Fibroblast of lung (primary cell): Measurements from ENCODE around the gene LDB1. TPM values are rescaled to one million over a fixed set of nuclear protein-coding genes. Genes with fewer than 3 reads are reported as not detected.

Experiments used
- DNase-seq, 2 donors: peaks; one replicate each; pipeline versions ENCODE4 v3.0.0 to v3.0.0-alpha.2; 2010; ENCODE audit warnings: low read depth in 2 of 2
- H2AFZ ChIP-seq: 2 replicates; pipeline ENCODE4 v1.5.1; 2012; ENCODE audit warnings: low read length, control low read depth, inconsistent platforms
- H3K27ac ChIP-seq: 2 replicates; pipeline ENCODE4 v1.5.1; 2011; ENCODE audit warnings: low read length, control low read depth; ENCODE audit not compliant: insufficient read depth
- H3K27me3 ChIP-seq: 2 replicates; pipeline ENCODE4 v1.5.1; 2011; ENCODE audit warnings: mild to moderate bottlenecking, low read length; ENCODE audit not compliant: control insufficient read depth, insufficient read depth
- H3K36me3 ChIP-seq: 2 replicates; pipeline ENCODE4 v1.5.1; 2011; ENCODE audit warnings: low read length; ENCODE audit not compliant: control insufficient read depth, insufficient read depth
- H3K4me1 ChIP-seq: 2 replicates; pipeline ENCODE4 v1.5.1; 2011; ENCODE audit warnings: low read length; ENCODE audit not compliant: control insufficient read depth, insufficient read depth; ENCODE audit errors: extremely low read depth
- H3K4me2 ChIP-seq: 2 replicates; pipeline ENCODE4 v1.5.1; 2011; ENCODE audit warnings: low read length, control low read depth; ENCODE audit not compliant: insufficient read depth; ENCODE audit errors: extremely low read depth
- H3K4me3 ChIP-seq, 4 experiments: fragments of 200-600 bp in 1 of 4; sonication (generic) in 1 of 4; replicated peaks in 1 of 4; 2 replicates each; pipeline ENCODE4 v1.5.1; 2011 to 2016; ENCODE audit warnings: low read length in 4 of 4, low read depth in 3 of 4, mild to moderate bottlenecking in 3 of 4, control low read depth in 2 of 4, inconsistent platforms in 1 of 4, mixed read lengths in 1 of 4; ENCODE audit not compliant: insufficient read depth in 1 of 4; ENCODE audit errors: control extremely low read depth in 1 of 4
- H3K79me2 ChIP-seq: 2 replicates; pipeline ENCODE4 v1.5.1; 2012; ENCODE audit warnings: mild to moderate bottlenecking, low read length, inconsistent platforms; ENCODE audit not compliant: control insufficient read depth, insufficient read depth
- H3K9ac ChIP-seq: 2 replicates; pipeline ENCODE4 v1.5.1; 2011; ENCODE audit warnings: mild to moderate bottlenecking, low read length, control low read depth; ENCODE audit not compliant: insufficient read depth
- H3K9me3 ChIP-seq: 2 replicates; pipeline ENCODE4 v1.5.1; 2012; ENCODE audit warnings: low read depth, low read length; ENCODE audit not compliant: control insufficient read depth, insufficient read depth
- H4K20me1 ChIP-seq: 2 replicates; pipeline ENCODE4 v1.5.1; 2011; ENCODE audit warnings: low read length; ENCODE audit not compliant: control insufficient read depth, insufficient read depth; ENCODE audit errors: extremely low read depth
- EZH2 ChIP-seq: IDR thresholded peaks from 2 replicates; pipeline ENCODE4 v1.5.1; 2012; ENCODE audit warnings: low read length, control low read depth, mild to moderate bottlenecking; ENCODE audit errors: missing control alignments
- polyA plus RNA-seq, 2 donors: library from polyadenylated mRNA; depleted of rRNA in 1 of 2; stranded (reverse) in 1 of 2; unstranded in 1 of 2; fragments of >200 nt; gene quantifications; 2 replicates each; pipeline ENCODE4 v1.2.1, GENCODE V29; 2011 to 2012; ENCODE audit warnings: missing spikeins in 1 of 2
- total RNA-seq: library from RNA; depleted of rRNA; stranded (reverse); fragments of >200 nt; gene quantifications from 2 replicates; pipeline ENCODE4 v1.2.1, GENCODE V29; 2014
- TF ChIP-seq, protein P1 (sequence below), 2 donors: IDR thresholded peaks in 1 of 2; conservative IDR thresholded peaks in 1 of 2; 1 replicate in 1 of 2; 2 replicates in 1 of 2; pipeline ENCODE4 v1.5.1; 2011 to 2012; ENCODE audit warnings: low read length in 2 of 2, control low read depth in 1 of 2, inconsistent platforms in 1 of 2, low read depth in 1 of 2, mild to moderate bottlenecking in 1 of 2

The LDB1 gene
- total and polyA plus RNA-seq, 2 donors (not counting 1 experiment from before 2014, with no cell fraction given) = 45.1 to 50.6 TPM

- no peaks in the 10 kb centered on the region for H3K27me3 ChIP-seq
- H3K9ac ChIP-seq = no peak overlapping the region
- no peak overlapping the region for H3K4me3 ChIP-seq
- no peak overlapping the region for H3K27ac ChIP-seq
- no peak for DNase-seq
- no peaks in the 10 kb centered on the region for H3K9me3 ChIP-seq
- H3K4me1 ChIP-seq = peaks cover 10% of the 10 kb centered on the region
- peaks cover 1% of the 10 kb centered on the region for H3K36me3 ChIP-seq
- TF ChIP-seq, protein P1, sequence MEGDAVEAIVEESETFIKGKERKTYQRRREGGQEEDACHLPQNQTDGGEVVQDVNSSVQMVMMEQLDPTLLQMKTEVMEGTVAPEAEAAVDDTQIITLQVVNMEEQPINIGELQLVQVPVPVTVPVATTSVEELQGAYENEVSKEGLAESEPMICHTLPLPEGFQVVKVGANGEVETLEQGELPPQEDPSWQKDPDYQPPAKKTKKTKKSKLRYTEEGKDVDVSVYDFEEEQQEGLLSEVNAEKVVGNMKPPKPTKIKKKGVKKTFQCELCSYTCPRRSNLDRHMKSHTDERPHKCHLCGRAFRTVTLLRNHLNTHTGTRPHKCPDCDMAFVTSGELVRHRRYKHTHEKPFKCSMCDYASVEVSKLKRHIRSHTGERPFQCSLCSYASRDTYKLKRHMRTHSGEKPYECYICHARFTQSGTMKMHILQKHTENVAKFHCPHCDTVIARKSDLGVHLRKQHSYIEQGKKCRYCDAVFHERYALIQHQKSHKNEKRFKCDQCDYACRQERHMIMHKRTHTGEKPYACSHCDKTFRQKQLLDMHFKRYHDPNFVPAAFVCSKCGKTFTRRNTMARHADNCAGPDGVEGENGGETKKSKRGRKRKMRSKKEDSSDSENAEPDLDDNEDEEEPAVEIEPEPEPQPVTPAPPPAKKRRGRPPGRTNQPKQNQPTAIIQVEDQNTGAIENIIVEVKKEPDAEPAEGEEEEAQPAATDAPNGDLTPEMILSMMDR (conservative IDR thresholded peaks at IDR 0.05 in 1 of 2, IDR thresholded peaks at IDR 0.05 in 1 of 2; ENCODE audit: low read depth in 1 of 2, low read length in 2 of 2) = no peak
- no peak for TF ChIP-seq EZH2
- peaks cover 23% of the 10 kb centered on the region for H3K79me2 ChIP-seq
- no peaks in the 10 kb centered on the region for H4K20me1 ChIP-seq
- H3K4me2 ChIP-seq = no peak overlapping the region
- no peak overlapping the region for H2AFZ ChIP-seq
Observed at GRCh38 chr10:102069071-102069470, 51.1 kb downstream of the LDB1 start.

GRCh38 chr10:102068216-102068615 lies 52.0 kb downstream of the LDB1 start:
- Histone ChIP-seq H4K20me1 (no peaks in the 10 kb centered on the region), H2AFZ (no peak overlapping the region), H3K27me3 (no peaks in the 10 kb centered on the region), H3K36me3 (peaks cover 1% of the 10 kb centered on the region), H3K27ac (no peak overlapping the region), H3K4me2 (no peak overlapping the region), H3K4me3 (no peak overlapping the region), H3K4me1 (peaks cover 10% of the 10 kb centered on the region), H3K9me3 (no peaks in the 10 kb centered on the region), H3K9ac (no peak overlapping the region), H3K79me2 (peaks cover 23% of the 10 kb centered on the region)
- no peak for DNase-seq
- TF ChIP-seq, protein P1 (conservative IDR thresholded peaks at IDR 0.05 in 1 of 2, IDR thresholded peaks at IDR 0.05 in 1 of 2; ENCODE audit: low read depth in 1 of 2, low read length in 2 of 2) = no peak
- no peak for TF ChIP-seq EZH2

DNA sequence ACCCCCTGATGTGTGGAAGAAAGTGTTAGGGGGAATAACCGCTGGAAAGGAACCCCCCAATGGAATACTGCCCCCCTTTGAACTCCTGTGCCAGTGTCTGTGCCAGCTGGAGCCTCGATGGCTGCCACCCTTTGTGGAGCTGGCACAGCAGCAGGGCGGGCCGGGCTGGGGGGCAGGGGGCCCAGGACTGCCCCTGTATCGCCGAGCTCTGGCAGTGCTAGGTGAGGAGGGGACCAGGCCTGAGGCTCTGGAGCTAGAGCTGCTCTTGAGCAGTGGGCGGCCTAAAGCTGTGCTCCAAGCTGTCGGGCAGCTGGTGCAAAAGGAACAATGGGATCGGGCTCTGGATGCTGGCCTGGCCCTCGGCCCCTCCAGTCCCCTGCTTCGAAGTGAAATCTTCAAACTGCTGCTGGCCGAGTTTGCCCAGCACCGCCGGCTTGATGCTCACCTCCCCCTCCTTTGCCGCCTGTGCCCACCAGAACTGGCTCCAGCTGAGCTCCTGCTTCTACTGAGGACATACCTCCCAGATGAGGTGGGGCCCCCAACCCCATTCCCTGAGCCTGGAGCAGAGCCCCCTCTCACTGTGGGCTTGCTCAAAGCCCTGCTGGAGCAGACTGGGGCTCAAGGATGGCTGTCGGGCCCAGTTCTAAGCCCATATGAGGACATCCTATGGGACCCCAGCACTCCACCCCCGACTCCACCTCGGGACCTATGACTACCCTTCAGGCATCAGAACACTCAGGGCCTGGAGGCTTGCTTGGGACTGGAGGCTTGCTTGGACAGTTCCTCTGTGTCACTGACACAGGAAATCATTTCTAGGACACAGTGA lies 52.9 kb downstream of the LDB1 start:
- Histone ChIP-seq H3K4me2 (no peak overlapping the region), H3K27ac (no peak overlapping the region), H3K27me3 (no peaks in the 10 kb centered on the region), H4K20me1 (no peaks in the 10 kb centered on the region), H3K4me3 (peak overlapping the region in 1 of 4 experiments; percentile 82), H3K36me3 (peaks cover 1% of the 10 kb centered on the region), H3K4me1 (peaks cover 10% of the 10 kb centered on the region), H3K79me2 (peaks cover 23% of the 10 kb centered on the region), H2AFZ (no peak overlapping the region), H3K9me3 (no peaks in the 10 kb centered on the region), H3K9ac (no peak overlapping the region)
- no peak for DNase-seq
- TF ChIP-seq, protein P1 (conservative IDR thresholded peaks at IDR 0.05 in 1 of 2, IDR thresholded peaks at IDR 0.05 in 1 of 2; ENCODE audit: low read depth in 1 of 2, low read length in 2 of 2) = no peak
- TF ChIP-seq EZH2 = no peak
